HG03066 (cell line): ENCODE results near the gene NDUFA5.

Experiments used
- ATAC-seq: cut with Tn5 transposase; IDR thresholded peaks from one replicate; pipeline ENCODE4 v1.9.1; 2021; ENCODE audit warnings: low read depth; ENCODE audit not compliant: unreplicated experiment

Gene NDUFA5

GRCh38 chr7:123557398-123558288, at the start of gene NDUFA5:
NDUFA5 (minus strand) TSS chr7:123557818; CDS start chr7:123557795, 23 bp downstream.
- ATAC-seq = peak; percentile 99

- ATAC-seq = no peak
Observed at GRCh38 chr7:123604739-123605138, 47.1 kb upstream of the NDUFA5 start.

GRCh38 chr7:123602648-123603047, 45.0 kb upstream of the NDUFA5 start:
- ATAC-seq = no peak

- no peak for ATAC-seq
Observed at GRCh38 chr7:123601530-123601929, 43.9 kb upstream of the NDUFA5 start, which contains the start of gene ASB15. ASB15 (plus strand) TSS chr7:123601821; CDS start chr7:123614503, 12,682 bp downstream.

GRCh38 chr7:123600876-123601275, 43.3 kb upstream of the NDUFA5 start:
- no peak for ATAC-seq

GRCh38 chr7:123599766-123600165, 42.1 kb upstream of the NDUFA5 start:
- no peak for ATAC-seq

GRCh38 chr7:123598657-123599056, 41.0 kb upstream of the NDUFA5 start:
- ATAC-seq = no peak

GRCh38 chr7:123594813-123595241, 37.2 kb upstream of the NDUFA5 start:
- ATAC-seq = no peak

GRCh38 chr7:123588376-123588775, 30.8 kb upstream of the NDUFA5 start:
- no peak for ATAC-seq

- ATAC-seq = no peak
Observed at GRCh38 chr7:123583821-123584220, 26.2 kb upstream of the NDUFA5 start.

- no peak for ATAC-seq
Observed at GRCh38 chr7:123581162-123581459, 23.5 kb upstream of the NDUFA5 start.

GRCh38 chr7:123580406-123581161, 23.0 kb upstream of the NDUFA5 start:
- ATAC-seq = no peak

GRCh38 chr7:123579416-123579815, 21.8 kb upstream of the NDUFA5 start:
- no peak for ATAC-seq

GRCh38 chr7:123573896-123574467, 16.4 kb upstream of the NDUFA5 start:
- ATAC-seq = no peak

- ATAC-seq = no peak
Observed at GRCh38 chr7:123573341-123573740, 15.7 kb upstream of the NDUFA5 start.

- no peak for ATAC-seq
Observed at GRCh38 chr7:123571684-123572083, 14.1 kb upstream of the NDUFA5 start.

GRCh38 chr7:123571187-123571586, 13.6 kb upstream of the NDUFA5 start:
- ATAC-seq = no peak

- no peak for ATAC-seq
Observed at GRCh38 chr7:123570390-123571182, 13.0 kb upstream of the NDUFA5 start.

GRCh38 chr7:123569352-123570010, 11.9 kb upstream of the NDUFA5 start:
- ATAC-seq = no peak

GRCh38 chr7:123562121-123562520, 4.5 kb upstream of the NDUFA5 start:
- no peak for ATAC-seq
